Activated T-helper 1 cell treated with anti-CD3 and anti-CD28 coated beads, Interleukin-2, amount 50 U/mL, for 16 hours (primary cell): ENCODE data around the gene ALG9.

Experiments
- DNase-seq, 2 donors: peaks; one replicate each; pipeline ENCODE4 v3.0.0-alpha.2; 2020; ENCODE audit warnings: low read depth in 1 of 2, low spot score in 1 of 2

ALG9 gene

DNA sequence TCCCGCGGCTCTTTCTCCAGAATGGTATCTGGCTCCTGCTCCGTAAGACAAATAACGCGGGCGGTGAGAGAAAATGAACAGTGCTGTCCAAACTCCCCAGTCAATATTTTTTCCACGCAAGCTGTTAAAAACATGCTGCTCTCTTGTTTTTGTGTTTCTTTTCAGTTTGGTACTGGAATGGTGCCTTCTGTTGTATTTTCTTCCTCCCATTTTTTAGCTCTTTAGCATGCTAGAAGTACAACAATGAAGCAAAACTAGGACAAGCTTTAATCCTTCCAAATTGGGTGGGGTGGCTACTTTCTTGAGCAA is 104.6 kb downstream of the ALG9 start:
- no peak for DNase-seq

DNA sequence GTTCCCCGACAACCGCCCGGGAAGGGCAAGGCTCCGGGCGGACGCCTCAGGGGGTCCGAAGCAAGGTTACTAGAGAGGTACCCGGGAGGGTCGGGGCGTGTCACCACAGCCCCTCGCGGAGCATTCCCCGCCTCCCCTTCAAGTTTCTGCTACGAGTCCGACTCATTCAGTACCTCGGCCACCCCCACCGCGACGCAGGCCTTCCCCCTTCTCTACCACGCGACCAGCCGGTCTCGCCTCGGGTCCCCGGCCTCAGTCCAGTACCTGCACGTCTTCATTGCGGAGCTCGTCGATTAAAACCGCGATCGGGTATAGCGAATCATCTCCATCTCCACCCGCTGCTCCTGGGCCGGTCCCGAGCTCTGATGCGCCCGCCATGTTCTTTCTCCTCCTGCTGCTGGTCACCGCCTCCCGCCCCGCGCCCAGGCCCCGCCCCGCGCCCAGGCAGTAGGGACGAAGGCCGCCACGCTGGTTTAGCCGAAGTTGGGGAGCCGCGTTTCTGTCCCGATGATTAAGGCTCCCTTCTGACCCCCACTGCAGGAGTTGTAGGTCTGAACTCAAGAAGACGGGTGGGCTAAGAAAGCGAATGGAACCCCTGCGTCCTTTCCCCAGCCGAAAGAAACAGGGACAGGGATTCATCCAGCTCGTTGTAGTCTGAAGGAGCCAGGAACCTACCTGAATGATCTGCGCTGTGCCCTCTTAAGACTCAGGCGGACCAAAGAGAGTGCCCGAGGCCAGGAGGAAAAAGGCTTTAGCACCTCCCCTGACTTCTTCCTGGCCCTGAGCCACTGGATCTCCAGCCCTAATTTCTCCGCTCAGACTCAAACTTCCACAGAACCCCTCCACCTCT is 105.2 kb downstream of the ALG9 start, which contains the start of gene PPP2R1B:
TSS of gene PPP2R1B (minus strand) at position 406 of the 850 bp plus-strand sequence. CDS start at position 378, 28 bp downstream.
- DNase-seq, result peak; percentile 43 to 59

DNA sequence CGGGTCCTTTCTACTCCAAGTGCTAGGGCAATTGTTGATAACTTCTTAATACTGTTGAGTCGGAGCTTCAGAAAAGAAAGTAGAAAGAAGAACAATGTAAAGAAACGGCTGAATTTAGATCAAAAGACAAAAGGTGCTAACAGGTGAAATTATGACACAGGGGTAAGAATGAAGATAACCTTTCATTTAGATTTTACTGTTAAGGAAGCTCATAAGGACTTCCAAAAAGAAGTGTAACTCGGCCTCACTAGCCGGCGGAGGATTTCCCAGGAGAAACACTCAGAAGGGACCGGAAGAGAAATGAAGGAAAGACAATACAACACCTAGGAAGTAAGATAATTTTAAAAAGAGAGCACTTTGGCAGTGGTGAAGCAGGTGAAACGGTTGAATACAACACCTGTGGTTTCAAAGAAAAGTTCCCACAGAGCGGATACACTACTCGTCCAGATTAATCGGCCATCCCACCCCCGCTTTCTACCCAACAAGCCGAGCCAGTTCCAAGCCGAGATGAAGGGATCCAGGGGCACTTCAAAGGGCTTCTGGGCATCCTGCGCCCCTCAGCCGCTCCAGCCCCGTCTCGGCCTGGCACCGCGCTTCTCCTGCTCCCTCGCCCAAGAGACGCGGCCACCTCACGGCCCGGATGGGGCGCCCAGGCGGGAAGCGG is 105.9 kb downstream of the ALG9 start:
- no peak for DNase-seq

- DNase-seq, result no peak
These were observed 106.8 kb downstream of the ALG9 start for GRCh38 chr11:111764621-111765020.

DNA sequence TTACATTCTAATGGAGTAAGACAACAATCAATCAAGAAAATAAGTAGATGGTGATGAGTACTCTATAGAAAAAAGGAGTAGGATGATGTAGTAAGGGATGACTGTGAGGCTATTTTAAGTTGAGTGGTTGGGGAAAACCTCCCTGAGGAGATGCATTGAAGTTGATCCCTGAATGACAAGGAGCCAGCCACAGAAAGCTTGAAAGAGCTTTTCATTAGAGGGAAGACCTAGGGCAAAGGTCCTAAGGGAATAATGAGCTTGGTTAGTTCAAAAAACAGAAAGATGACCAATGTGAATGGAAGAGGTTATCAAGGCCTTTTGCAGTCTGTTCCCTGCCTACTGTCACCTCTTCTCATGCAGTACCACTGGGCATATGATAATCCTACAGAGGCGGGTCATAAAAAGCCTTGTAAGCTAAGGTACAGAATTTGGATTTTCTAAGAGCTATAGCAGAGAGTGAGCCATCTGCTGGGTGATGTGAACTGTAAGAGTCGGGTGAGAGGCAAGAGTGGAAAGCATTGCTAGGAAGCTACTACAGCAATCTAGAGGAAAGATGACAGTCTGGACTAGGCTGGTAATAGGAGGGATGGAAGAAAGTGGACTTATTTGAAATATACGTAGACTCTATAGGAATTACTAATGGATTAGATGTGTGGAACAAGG is 108.3 kb downstream of the ALG9 start:
- no peak for DNase-seq

DNA sequence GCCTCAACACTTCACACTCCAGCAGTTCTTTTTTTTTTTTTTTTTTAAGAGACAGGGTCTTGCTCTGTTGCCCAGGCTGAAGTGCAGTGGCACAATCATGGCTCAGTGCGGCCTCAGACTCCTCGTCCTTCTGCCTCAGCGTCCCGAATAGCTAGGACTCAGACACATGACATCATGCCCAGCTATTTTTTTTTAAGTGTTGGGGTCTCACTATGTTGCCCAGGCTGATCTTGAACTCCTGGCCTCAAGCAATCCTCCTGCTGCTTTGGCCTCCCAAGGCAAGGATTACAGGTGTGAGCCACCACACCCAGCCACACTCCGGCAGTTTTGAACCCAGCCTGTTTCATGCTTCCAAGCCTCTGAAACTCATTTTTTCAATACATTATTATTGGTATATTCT is 108.9 kb downstream of the ALG9 start:
- DNase-seq, result no peak

DNA sequence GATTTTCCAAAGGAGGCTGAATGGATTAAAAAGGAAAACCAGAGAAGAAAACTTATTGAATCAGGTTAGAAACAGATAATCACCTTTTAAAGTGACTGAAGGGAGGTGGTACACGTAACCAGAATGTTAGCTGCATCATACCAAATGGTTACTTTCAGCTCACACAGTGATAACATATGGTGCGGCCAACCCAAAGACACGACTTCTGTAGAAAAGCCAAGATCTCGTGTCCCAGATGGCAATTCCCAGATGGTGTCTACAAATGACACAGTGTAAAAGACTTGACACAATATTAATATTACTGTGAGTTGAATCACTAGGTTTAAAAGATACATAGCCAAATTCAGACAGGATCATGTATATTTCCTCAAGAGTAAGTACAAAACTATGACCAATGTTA is 110.3 kb downstream of the ALG9 start:
- DNase-seq, result no peak

- no peak for DNase-seq
These were observed 111.5 kb downstream of the ALG9 start for GRCh38 chr11:111759778-111760407.

DNA sequence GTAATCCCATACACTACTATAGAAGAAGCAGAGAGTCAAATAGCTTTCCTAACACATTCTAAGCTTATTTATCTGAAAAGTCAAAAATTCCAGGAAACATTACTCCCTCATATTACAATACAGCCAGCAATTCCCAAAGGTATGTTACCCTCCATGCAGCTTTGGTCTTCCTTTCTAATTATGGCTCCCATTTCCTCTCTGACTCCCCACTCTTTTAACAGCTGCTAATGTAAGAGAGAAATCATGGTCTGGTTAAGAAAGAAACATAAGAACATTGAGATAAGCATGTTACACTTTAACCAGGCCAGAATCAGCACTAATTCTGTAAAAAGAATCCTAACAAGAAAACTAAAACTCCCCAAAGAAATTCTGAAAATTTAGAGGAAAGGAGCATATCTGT is 112.0 kb downstream of the ALG9 start:
- DNase-seq, result no peak

DNA sequence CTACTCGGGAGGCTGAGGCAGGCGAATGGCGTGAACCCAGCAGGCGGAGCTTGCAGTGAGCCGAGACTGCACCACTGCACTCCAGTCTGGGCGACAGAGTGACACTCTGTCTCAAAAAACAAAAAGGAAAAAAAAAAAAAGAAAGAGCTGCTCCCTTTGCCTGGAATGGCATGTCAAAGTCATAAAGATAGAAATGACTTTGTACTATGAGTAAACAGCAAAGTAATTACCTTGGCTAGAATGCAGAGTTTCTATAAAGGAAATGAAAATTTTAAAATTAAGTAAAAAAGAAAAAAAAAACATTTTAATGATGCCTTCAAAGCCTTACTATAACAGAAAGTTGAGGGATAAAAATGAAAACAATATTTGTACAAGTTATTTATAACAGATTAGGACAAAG is 115.3 kb downstream of the ALG9 start:
- no peak for DNase-seq

DNA sequence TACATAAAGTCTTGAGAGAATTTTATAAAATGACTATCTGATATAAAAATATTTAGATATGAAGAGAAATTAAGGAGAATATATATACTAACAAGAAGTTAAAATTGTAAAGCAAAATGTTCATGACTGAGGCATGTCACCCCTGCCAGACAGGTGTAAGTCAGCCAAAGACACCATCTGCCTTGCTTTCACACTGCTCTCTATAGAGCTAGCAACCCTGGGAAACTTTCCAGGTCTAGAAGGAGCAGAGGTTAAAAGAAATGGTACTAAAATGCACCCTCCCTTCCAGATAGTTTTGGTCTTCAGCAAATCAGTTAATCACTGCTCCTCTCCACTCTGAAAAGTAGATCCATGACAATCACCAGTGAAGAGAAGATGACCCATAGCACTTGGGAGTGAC is 121.7 kb downstream of the ALG9 start:
- DNase-seq, result no peak

GRCh38 chr11:111748035-111748804 is 123.2 kb downstream of the ALG9 start:
- DNase-seq, result no peak

GRCh38 chr11:111745719-111746504 is 125.5 kb downstream of the ALG9 start:
- no peak for DNase-seq

DNA sequence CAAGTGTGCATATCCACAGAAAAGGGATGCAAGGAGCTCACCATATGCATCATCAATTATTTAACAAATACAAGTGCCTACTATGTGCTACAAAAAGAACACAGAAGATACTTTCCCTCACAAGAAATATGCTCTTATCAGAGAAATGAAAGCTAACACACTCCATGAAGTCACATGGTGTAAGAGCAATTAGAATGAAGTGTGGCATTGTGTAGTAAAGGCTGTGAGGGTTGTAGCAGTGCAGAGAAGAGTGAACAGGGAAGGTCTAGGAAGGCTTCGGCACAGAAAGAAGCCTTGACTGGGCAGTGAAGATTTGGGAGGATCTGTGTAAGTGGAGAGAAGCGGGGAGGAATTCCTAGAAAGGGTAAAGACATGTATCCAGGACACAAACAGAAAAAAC is 127.7 kb downstream of the ALG9 start:
- DNase-seq, result no peak

DNA sequence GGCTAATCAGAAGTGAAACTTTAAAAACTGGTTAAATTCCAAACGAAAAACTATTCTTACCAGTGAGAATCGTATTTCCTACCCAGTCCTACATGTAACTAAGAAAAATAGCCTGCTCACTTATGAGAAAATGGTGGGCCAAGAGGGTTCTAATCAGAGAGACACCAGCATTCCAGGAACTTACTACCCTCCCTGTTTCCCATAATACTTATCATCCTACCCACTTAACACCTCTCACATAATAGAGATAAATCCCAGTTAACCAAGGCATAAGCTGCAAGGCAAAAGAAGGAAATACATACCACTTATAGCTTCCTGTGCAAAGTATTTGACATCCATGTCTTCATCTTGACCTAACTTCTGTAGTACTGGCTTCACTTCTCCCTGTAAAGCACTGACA is 129.6 kb downstream of the ALG9 start:
- no peak for DNase-seq

DNA sequence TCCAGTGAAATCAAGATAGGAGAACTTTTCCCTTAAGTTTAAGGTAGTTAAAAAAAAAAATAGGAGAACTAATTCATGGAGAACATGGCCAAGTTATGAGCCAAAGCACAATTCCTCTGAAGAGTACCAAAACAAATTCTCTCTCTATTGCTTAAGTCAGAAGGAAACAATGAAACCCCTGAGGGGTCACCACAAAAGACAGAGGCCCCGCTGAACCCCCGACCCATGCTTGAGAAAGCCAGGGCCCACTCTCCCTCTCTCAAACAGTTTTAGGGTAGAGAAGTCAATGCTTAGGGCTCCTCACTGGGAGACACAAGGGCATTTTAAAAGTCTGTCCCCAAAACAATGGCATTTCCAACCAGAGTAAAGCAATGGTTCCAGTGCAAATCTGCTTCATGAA is 132.1 kb downstream of the ALG9 start:
- DNase-seq, result no peak

- DNase-seq, result no peak
These were observed 133.8 kb downstream of the ALG9 start for GRCh38 chr11:111737444-111738210.

DNA sequence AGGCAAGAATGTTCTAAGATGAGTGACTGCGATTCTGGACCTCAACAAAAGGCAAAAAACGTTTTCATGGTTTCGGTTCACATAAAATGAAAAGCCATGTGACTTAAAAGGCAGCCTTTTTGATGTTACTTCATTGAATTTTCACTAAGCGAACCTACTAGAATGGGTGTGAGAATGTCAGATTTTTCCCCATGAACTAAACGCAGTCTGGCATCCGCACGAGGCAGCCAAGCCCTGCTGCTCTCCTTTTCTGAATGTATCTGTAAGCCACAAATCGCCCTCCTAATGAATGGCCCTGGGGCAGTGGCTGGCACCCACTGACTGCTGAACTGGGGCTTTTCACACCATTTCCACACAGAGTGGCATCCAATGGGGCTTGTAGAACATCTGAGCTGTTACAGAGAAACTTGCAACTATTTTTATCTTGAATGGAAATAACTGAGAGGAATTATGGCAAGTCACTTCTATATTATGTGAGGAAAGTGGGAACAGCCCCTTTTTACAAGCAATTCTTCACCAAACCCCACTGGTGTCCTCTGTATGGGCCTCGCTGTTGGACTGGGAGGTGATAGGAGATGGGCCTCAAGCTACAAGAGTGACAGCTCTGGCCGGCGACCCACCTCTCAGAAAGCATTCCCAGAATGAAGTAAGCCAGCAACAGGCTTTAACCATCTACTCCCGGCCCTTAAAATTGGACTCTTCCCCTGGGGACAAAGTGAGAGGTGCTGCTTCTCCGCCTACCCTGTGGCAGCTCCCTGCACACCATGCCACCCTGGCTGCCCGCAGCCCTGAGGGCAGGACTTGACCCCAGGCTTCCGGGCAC is 134.5 kb downstream of the ALG9 start:
- no peak for DNase-seq
